ENCODE results near the gene PIM3. TPM values are rescaled to one million over a fixed set of nuclear protein-coding genes. Genes with fewer than 3 reads are reported as not detected.

PIM3 gene
- total RNA-seq, 1 donor: 19.9 TPM

- Histone ChIP-seq H4K20me1 (ENCODE audit: insufficient read depth, low read length) (peaks cover 3% of the 10 kb centered on the region), H3K4me1 (ENCODE audit: insufficient read depth, low read length) (peaks cover 7% of the 10 kb centered on the region), H3K9me3 (ENCODE audit: low read depth, low read length) (no peaks in the 10 kb centered on the region), H3K4me2 (ENCODE audit: insufficient read depth, low read length) (no peak overlapping the region), H3K27me3 (ENCODE audit: insufficient read depth, low read length) (no peaks in the 10 kb centered on the region), H3K4me3 (ENCODE audit: insufficient read depth, low read length) (no peak overlapping the region), H2AFZ (ENCODE audit: low read length) (no peak overlapping the region), H3K79me2 (ENCODE audit: insufficient read depth, low read length) (peaks cover 5% of the 10 kb centered on the region), H3K36me3 (ENCODE audit: insufficient read depth, low read length) (peaks cover 22% of the 10 kb centered on the region), H3K27ac (ENCODE audit: low read depth, low read length) (no peak overlapping the region)
- no peak for TF ChIP-seq CTCF (IDR thresholded peaks at IDR 0.05; ENCODE audit: extremely low read depth, low read depth, low read length)
- no peak for DNase-seq (ENCODE audit: insufficient read length, low spot score, missing footprints)
These were observed 37.6 kb upstream of the PIM3 start for GRCh38 chr22:49922926-49923325.

- no peak for DNase-seq (ENCODE audit: insufficient read length, low spot score, missing footprints)
- Histone ChIP-seq H2AFZ (ENCODE audit: low read length) (no peak overlapping the region), H3K79me2 (ENCODE audit: insufficient read depth, low read length) (peaks cover 5% of the 10 kb centered on the region), H3K27ac (ENCODE audit: low read depth, low read length) (no peak overlapping the region), H3K27me3 (ENCODE audit: insufficient read depth, low read length) (no peaks in the 10 kb centered on the region), H4K20me1 (ENCODE audit: insufficient read depth, low read length) (peaks cover 3% of the 10 kb centered on the region), H3K9me3 (ENCODE audit: low read depth, low read length) (no peaks in the 10 kb centered on the region), H3K4me1 (ENCODE audit: insufficient read depth, low read length) (peaks cover 7% of the 10 kb centered on the region), H3K36me3 (ENCODE audit: insufficient read depth, low read length) (peaks cover 22% of the 10 kb centered on the region), H3K4me2 (ENCODE audit: insufficient read depth, low read length) (no peak overlapping the region), H3K4me3 (ENCODE audit: insufficient read depth, low read length) (no peak overlapping the region)
- TF ChIP-seq CTCF (IDR thresholded peaks at IDR 0.05; ENCODE audit: extremely low read depth, low read depth, low read length): no peak
These were observed 37.1 kb upstream of the PIM3 start for GRCh38 chr22:49923445-49923844.

GRCh38 chr22:49924113-49924833 lies 36.3 kb upstream of the PIM3 start:
- H3K4me2 ChIP-seq (ENCODE audit: insufficient read depth, low read length): no peak overlapping the region
- peaks cover 3% of the 10 kb centered on the region for H4K20me1 ChIP-seq (ENCODE audit: insufficient read depth, low read length)
- peaks cover 2% of the 10 kb centered on the region for H3K4me1 ChIP-seq (ENCODE audit: insufficient read depth, low read length)
- no peak for DNase-seq (ENCODE audit: insufficient read length, low spot score, missing footprints)
- no peak overlapping the region for H3K27ac ChIP-seq (ENCODE audit: low read depth, low read length)
- H3K4me3 ChIP-seq (ENCODE audit: insufficient read depth, low read length): no peak overlapping the region
- H3K9me3 ChIP-seq (ENCODE audit: low read depth, low read length): no peaks in the 10 kb centered on the region
- TF ChIP-seq CTCF (IDR thresholded peaks at IDR 0.05; ENCODE audit: extremely low read depth, low read depth, low read length): no peak
- no peaks in the 10 kb centered on the region for H3K27me3 ChIP-seq (ENCODE audit: insufficient read depth, low read length)
- H3K36me3 ChIP-seq (ENCODE audit: insufficient read depth, low read length): peaks cover 22% of the 10 kb centered on the region
- H3K79me2 ChIP-seq (ENCODE audit: insufficient read depth, low read length): peaks cover under 1% of the 10 kb centered on the region
- H2AFZ ChIP-seq (ENCODE audit: low read length): no peak overlapping the region

DNA sequence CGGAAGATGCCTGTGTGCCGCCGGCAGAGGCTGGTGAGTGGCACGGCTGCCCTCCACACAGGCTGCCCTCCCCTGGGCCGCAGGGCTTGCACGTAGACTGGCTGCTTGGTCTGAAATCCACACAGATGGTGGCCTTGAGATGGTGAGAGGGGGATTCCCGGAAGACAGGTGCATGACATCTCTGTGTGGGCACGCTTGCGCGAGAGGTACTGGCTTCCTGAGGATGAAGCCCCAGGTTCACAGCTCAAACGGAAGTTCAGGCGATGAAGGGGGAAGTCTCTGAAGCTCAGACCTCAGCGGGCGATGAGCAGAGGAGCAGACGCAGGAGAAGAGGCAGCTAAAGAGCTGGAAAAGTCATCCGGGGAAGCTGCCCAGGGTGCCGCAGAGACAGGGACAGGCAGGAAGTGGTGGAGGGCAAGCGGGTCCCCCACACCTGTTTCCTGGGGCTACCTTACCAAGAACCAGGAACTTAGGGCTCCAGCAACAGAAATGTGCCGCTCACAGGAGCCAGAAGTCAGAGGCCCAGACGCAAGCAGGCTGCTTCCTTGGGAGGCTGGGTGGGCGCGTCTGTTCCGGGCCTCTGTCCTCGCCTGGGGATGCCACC lies 34.9 kb upstream of the PIM3 start:
- peaks cover 2% of the 10 kb centered on the region for H4K20me1 ChIP-seq (ENCODE audit: insufficient read depth, low read length)
- no peak overlapping the region for H2AFZ ChIP-seq (ENCODE audit: low read length)
- H3K4me2 ChIP-seq (ENCODE audit: insufficient read depth, low read length): no peak overlapping the region
- no peak overlapping the region for H3K27ac ChIP-seq (ENCODE audit: low read depth, low read length)
- no peak for TF ChIP-seq CTCF (IDR thresholded peaks at IDR 0.05; ENCODE audit: extremely low read depth, low read depth, low read length)
- no peak for DNase-seq (ENCODE audit: insufficient read length, low spot score, missing footprints)
- H3K9me3 ChIP-seq (ENCODE audit: low read depth, low read length): no peaks in the 10 kb centered on the region
- peaks cover 15% of the 10 kb centered on the region for H3K36me3 ChIP-seq (ENCODE audit: insufficient read depth, low read length)
- H3K79me2 ChIP-seq (ENCODE audit: insufficient read depth, low read length): no peaks in the 10 kb centered on the region
- H3K4me3 ChIP-seq (ENCODE audit: insufficient read depth, low read length): no peak overlapping the region
- H3K4me1 ChIP-seq (ENCODE audit: insufficient read depth, low read length): no peaks in the 10 kb centered on the region
- no peaks in the 10 kb centered on the region for H3K27me3 ChIP-seq (ENCODE audit: insufficient read depth, low read length)

Measured in osteoblast (primary cell).